ENCODE data around the gene KLRD1.

DNA sequence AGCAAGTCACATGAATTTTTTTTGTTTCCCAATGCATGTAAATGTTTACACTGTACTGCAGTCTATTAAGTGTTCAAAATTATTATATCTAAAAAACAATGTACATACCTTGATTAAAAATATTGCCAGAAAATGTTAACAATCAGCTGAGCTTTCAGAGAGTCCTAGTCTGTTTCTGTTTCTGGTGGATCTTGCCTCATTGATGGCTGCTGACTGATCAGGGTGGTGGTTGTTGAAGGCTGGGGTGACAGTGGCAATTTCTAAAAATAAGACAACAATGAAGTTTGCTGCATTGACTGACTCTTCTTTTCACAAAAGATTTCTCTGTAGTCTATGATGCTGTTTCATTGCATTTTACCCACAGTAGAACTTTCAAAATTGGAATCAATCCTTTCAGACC, 16.6 kb upstream of the KLRD1 start:
- TF ChIP-seq, protein P1, sequence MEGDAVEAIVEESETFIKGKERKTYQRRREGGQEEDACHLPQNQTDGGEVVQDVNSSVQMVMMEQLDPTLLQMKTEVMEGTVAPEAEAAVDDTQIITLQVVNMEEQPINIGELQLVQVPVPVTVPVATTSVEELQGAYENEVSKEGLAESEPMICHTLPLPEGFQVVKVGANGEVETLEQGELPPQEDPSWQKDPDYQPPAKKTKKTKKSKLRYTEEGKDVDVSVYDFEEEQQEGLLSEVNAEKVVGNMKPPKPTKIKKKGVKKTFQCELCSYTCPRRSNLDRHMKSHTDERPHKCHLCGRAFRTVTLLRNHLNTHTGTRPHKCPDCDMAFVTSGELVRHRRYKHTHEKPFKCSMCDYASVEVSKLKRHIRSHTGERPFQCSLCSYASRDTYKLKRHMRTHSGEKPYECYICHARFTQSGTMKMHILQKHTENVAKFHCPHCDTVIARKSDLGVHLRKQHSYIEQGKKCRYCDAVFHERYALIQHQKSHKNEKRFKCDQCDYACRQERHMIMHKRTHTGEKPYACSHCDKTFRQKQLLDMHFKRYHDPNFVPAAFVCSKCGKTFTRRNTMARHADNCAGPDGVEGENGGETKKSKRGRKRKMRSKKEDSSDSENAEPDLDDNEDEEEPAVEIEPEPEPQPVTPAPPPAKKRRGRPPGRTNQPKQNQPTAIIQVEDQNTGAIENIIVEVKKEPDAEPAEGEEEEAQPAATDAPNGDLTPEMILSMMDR (IDR thresholded peaks at IDR 0.05) = no peak
- TF ChIP-seq POLR2A (IDR thresholded peaks at IDR 0.05) = no peak
